ENCODE results near the gene PRDM4.

PRDM4 gene

GRCh38 chr12:107695772-107696171 lies 65.2 kb downstream of the PRDM4 start:
- peak; percentile 37 for DNase-seq (ENCODE audit: low read depth)

- peak; percentile 89 for DNase-seq (ENCODE audit: low read depth)
Observed at GRCh38 chr12:107685360-107686248, 75.3 kb downstream of the PRDM4 start, which contains the start of gene PWP1. Gene PWP1 (plus strand): TSS chr12:107685799. CDS start chr12:107685900, 101 bp downstream.

- DNase-seq (ENCODE audit: low read depth): peak; percentile 27
Observed at GRCh38 chr12:107684990-107685359, 76.0 kb downstream of the PRDM4 start.

GRCh38 chr12:107684029-107684795 lies 76.7 kb downstream of the PRDM4 start:
- peak; percentile 4 for DNase-seq (ENCODE audit: low read depth)
